Vagina (tissue), 2 donors: ENCODE results near the gene EXOC2.

Source experiments
- CTCF ChIP-seq, 3 experiments: fragments of 450-650 bp in 2 of 3; fragments of 200-600 bp in 1 of 3; sonication (generic) in 1 of 3; IDR thresholded peaks; one replicate each; pipeline ENCODE4 v1.5.1; 2017 to 2019; ENCODE audit warnings: antibody characterized with exemption in 3 of 3, mild to moderate bottlenecking in 2 of 3, moderate library complexity in 2 of 3
- POLR2A ChIP-seq, 2 donors: fragments of 450-650 bp; IDR thresholded peaks; one replicate each; pipeline ENCODE4 v1.6.1; 2017; ENCODE audit warnings: antibody characterized with exemption in 2 of 2, mild to moderate bottlenecking in 2 of 2, moderate library complexity in 2 of 2
- POLR2AphosphoS5 ChIP-seq, 2 donors: sonication (generic); formaldehyde crosslinking; IDR thresholded peaks; one replicate each; pipeline ENCODE4 v1.9.0; 2017; ENCODE audit warnings: antibody characterized with exemption in 2 of 2, mild to moderate bottlenecking in 2 of 2, low read depth in 1 of 2; ENCODE audit not compliant: insufficient read depth in 1 of 2

DNA sequence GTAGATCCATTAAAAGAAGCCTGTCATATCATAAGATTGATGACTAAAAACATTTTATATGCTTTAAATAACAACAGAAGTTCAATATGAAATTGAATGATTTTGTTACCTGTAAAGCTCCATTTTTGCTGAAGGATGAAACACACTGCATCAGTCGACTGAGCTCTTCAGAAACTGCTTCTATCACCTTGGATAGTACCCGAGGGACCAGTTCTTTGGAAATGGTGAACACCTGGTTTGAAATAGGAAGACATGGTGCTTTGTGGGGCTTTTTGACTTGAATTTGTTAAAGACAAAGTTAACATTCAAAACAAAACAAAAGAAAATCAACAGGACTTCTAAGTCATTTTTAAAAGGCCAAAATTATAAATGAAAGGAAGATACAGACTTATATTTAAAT, 195.7 kb downstream of the EXOC2 start:
- TF ChIP-seq POLR2AphosphoS5 (IDR thresholded peaks at IDR 0.05; ENCODE audit: insufficient read depth in 1 of 2, low read depth in 1 of 2), result no peak
- TF ChIP-seq CTCF (IDR thresholded peaks at IDR 0.05), result no peak
- TF ChIP-seq POLR2A (IDR thresholded peaks at IDR 0.05), result no peak
